HL-60 (cell line): ENCODE measurements around the gene MATR3.

ENCODE experiments used
- POLR2AphosphoS5 ChIP-seq: IDR thresholded peaks from 2 replicates; pipeline ENCODE4 v1.6.1; 2012; ENCODE audit warnings: low read depth
- TF ChIP-seq, protein P1 (sequence below): IDR thresholded peaks from one replicate; pipeline ENCODE4 v1.5.1; 2011; ENCODE audit warnings: low read length, control low read depth, inconsistent platforms; ENCODE audit not compliant: insufficient read depth
- TF ChIP-seq, protein P2 (sequence below): IDR thresholded peaks from 2 replicates; pipeline ENCODE4 v1.6.1; 2012; ENCODE audit warnings: low read depth; ENCODE audit not compliant: insufficient replicate concordance

DNA sequence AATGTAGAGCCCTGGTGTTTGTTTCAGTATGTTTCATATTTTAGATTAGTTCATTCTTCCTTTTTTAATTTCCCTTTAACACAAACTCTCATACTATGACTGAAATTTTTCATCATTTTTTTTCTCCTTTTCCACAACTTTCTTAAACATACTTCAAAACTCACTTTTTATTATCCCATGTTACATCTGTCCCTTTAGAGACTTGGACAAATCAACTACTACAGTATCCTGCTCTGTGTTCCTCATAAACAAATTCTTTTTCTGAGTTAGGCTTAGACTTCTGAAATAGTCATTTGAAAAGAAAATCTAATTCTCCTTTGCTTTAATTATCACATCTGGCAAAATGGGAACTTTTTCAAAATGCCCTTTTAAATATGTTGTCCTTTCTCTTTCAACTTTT lies 15.3 kb downstream of the MATR3 start:
- TF ChIP-seq, protein P1, sequence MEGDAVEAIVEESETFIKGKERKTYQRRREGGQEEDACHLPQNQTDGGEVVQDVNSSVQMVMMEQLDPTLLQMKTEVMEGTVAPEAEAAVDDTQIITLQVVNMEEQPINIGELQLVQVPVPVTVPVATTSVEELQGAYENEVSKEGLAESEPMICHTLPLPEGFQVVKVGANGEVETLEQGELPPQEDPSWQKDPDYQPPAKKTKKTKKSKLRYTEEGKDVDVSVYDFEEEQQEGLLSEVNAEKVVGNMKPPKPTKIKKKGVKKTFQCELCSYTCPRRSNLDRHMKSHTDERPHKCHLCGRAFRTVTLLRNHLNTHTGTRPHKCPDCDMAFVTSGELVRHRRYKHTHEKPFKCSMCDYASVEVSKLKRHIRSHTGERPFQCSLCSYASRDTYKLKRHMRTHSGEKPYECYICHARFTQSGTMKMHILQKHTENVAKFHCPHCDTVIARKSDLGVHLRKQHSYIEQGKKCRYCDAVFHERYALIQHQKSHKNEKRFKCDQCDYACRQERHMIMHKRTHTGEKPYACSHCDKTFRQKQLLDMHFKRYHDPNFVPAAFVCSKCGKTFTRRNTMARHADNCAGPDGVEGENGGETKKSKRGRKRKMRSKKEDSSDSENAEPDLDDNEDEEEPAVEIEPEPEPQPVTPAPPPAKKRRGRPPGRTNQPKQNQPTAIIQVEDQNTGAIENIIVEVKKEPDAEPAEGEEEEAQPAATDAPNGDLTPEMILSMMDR, result no peak
- TF ChIP-seq POLR2AphosphoS5, result no peak
- TF ChIP-seq, protein P2, sequence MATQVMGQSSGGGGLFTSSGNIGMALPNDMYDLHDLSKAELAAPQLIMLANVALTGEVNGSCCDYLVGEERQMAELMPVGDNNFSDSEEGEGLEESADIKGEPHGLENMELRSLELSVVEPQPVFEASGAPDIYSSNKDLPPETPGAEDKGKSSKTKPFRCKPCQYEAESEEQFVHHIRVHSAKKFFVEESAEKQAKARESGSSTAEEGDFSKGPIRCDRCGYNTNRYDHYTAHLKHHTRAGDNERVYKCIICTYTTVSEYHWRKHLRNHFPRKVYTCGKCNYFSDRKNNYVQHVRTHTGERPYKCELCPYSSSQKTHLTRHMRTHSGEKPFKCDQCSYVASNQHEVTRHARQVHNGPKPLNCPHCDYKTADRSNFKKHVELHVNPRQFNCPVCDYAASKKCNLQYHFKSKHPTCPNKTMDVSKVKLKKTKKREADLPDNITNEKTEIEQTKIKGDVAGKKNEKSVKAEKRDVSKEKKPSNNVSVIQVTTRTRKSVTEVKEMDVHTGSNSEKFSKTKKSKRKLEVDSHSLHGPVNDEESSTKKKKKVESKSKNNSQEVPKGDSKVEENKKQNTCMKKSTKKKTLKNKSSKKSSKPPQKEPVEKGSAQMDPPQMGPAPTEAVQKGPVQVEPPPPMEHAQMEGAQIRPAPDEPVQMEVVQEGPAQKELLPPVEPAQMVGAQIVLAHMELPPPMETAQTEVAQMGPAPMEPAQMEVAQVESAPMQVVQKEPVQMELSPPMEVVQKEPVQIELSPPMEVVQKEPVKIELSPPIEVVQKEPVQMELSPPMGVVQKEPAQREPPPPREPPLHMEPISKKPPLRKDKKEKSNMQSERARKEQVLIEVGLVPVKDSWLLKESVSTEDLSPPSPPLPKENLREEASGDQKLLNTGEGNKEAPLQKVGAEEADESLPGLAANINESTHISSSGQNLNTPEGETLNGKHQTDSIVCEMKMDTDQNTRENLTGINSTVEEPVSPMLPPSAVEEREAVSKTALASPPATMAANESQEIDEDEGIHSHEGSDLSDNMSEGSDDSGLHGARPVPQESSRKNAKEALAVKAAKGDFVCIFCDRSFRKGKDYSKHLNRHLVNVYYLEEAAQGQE, result no peak
